Measurements from ENCODE around the gene WNT7B. TPM values are rescaled to one million over a fixed set of nuclear protein-coding genes. Genes with fewer than 3 reads are reported as not detected.

Gene WNT7B
- total and polyA plus RNA-seq, 2 experiments from 2014 or later: 0.10 TPM; not detected in 1

DNA sequence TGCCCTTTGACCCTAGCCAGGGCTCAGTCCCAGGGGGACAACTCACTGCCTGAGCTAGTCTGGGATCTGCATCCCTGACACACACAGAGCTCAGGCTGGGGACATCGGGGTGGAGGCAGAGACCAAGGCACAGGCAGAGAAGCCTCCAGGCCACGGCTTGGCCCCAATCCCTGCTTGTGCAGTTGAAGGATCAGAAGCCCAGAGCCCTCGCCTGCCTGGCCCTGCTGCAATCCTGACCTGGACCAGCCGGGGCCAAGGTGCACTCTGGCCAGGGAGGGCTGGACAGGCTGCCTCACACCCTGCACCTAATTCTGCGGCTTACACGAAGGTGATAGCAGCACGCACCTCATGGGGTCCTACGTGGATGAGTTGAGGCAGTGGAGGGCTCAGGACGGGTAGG is 34.6 kb downstream of the WNT7B start:
- Mint-ChIP-seq H3K4me1 (no peaks in the 10 kb centered on the region; the same call in 2 of the 3 replicates), H3K27ac (no peak overlapping the region), H3K36me3 (ENCODE audit: low read depth) (no peaks in the 10 kb centered on the region), H3K27me3 (ENCODE audit: insufficient read depth, low read depth, poor library complexity) (peaks cover 17% of the 10 kb centered on the region), H3K4me3 (no peak overlapping the region), H3K9me3 (no peaks in the 10 kb centered on the region; the same call in 2 of the 3 replicates)
- H4K20me1 ChIP-seq (replicated peaks; ENCODE audit: insufficient read depth): no peaks in the 10 kb centered on the region
- no peak overlapping the region for H3K4me3 ChIP-seq
- H2AFZ ChIP-seq: no peak overlapping the region
- H3K36me3 ChIP-seq (ENCODE audit: insufficient read depth): no peaks in the 10 kb centered on the region
- TF ChIP-seq EZH2 (IDR thresholded peaks at IDR 0.05; ENCODE audit: low read depth, unreplicated experiment) (no peak), POLR2AphosphoS5 (IDR thresholded peaks at IDR 0.05; ENCODE audit: low read depth) (no peak), EZH2phosphoT487 (IDR thresholded peaks at IDR 0.05; ENCODE audit: unreplicated experiment) (no peak), CREB1 (CRISPR knock-in tag; IDR thresholded peaks at IDR 0.05; ENCODE audit: low read depth) (no peak), NANOG (IDR thresholded peaks at IDR 0.05; ENCODE audit: borderline replicate concordance) (no peak), ZNF331 (CRISPR knock-in tag; IDR thresholded peaks at IDR 0.05; ENCODE audit: low read depth) (no peak), ZNF114 (CRISPR knock-in tag; IDR thresholded peaks at IDR 0.05) (no peak), JUNB (IDR thresholded peaks at IDR 0.05; ENCODE audit: unreplicated experiment) (no peak), STAT1 (IDR thresholded peaks at IDR 0.05; ENCODE audit: unreplicated experiment) (no peak)
- TF ChIP-seq, protein P1, sequence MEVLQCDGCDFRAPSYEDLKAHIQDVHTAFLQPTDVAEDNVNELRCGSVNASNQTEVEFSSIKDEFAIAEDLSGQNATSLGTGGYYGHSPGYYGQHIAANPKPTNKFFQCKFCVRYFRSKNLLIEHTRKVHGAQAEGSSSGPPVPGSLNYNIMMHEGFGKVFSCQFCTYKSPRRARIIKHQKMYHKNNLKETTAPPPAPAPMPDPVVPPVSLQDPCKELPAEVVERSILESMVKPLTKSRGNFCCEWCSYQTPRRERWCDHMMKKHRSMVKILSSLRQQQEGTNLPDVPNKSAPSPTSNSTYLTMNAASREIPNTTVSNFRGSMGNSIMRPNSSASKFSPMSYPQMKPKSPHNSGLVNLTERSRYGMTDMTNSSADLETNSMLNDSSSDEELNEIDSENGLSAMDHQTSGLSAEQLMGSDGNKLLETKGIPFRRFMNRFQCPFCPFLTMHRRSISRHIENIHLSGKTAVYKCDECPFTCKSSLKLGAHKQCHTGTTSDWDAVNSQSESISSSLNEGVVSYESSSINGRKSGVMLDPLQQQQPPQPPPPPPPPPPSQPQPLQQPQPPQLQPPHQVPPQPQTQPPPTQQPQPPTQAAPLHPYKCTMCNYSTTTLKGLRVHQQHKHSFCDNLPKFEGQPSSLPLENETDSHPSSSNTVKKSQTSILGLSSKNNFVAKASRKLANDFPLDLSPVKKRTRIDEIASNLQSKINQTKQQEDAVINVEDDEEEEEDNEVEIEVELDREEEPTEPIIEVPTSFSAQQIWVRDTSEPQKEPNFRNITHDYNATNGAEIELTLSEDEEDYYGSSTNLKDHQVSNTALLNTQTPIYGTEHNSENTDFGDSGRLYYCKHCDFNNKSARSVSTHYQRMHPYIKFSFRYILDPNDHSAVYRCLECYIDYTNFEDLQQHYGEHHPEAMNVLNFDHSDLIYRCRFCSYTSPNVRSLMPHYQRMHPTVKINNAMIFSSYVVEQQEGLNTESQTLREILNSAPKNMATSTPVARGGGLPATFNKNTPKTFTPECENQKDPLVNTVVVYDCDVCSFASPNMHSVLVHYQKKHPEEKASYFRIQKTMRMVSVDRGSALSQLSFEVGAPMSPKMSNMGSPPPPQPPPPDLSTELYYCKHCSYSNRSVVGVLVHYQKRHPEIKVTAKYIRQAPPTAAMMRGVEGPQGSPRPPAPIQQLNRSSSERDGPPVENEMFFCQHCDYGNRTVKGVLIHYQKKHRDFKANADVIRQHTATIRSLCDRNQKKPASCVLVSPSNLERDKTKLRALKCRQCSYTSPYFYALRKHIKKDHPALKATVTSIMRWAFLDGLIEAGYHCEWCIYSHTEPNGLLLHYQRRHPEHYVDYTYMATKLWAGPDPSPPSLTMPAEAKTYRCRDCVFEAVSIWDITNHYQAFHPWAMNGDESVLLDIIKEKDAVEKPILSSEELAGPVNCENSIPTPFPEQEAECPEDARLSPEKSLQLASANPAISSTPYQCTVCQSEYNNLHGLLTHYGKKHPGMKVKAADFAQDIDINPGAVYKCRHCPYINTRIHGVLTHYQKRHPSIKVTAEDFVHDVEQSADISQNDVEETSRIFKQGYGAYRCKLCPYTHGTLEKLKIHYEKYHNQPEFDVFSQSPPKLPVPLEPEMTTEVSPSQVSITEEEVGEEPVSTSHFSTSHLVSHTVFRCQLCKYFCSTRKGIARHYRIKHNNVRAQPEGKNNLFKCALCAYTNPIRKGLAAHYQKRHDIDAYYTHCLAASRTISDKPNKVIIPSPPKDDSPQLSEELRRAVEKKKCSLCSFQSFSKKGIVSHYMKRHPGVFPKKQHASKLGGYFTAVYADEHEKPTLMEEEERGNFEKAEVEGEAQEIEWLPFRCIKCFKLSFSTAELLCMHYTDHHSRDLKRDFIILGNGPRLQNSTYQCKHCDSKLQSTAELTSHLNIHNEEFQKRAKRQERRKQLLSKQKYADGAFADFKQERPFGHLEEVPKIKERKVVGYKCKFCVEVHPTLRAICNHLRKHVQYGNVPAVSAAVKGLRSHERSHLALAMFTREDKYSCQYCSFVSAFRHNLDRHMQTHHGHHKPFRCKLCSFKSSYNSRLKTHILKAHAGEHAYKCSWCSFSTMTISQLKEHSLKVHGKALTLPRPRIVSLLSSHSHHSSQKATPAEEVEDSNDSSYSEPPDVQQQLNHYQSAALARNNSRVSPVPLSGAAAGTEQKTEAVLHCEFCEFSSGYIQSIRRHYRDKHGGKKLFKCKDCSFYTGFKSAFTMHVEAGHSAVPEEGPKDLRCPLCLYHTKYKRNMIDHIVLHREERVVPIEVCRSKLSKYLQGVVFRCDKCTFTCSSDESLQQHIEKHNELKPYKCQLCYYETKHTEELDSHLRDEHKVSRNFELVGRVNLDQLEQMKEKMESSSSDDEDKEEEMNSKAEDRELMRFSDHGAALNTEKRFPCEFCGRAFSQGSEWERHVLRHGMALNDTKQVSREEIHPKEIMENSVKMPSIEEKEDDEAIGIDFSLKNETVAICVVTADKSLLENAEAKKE (CRISPR knock-in tag; IDR thresholded peaks at IDR 0.05): no peak
- TF ChIP-seq, protein P2, sequence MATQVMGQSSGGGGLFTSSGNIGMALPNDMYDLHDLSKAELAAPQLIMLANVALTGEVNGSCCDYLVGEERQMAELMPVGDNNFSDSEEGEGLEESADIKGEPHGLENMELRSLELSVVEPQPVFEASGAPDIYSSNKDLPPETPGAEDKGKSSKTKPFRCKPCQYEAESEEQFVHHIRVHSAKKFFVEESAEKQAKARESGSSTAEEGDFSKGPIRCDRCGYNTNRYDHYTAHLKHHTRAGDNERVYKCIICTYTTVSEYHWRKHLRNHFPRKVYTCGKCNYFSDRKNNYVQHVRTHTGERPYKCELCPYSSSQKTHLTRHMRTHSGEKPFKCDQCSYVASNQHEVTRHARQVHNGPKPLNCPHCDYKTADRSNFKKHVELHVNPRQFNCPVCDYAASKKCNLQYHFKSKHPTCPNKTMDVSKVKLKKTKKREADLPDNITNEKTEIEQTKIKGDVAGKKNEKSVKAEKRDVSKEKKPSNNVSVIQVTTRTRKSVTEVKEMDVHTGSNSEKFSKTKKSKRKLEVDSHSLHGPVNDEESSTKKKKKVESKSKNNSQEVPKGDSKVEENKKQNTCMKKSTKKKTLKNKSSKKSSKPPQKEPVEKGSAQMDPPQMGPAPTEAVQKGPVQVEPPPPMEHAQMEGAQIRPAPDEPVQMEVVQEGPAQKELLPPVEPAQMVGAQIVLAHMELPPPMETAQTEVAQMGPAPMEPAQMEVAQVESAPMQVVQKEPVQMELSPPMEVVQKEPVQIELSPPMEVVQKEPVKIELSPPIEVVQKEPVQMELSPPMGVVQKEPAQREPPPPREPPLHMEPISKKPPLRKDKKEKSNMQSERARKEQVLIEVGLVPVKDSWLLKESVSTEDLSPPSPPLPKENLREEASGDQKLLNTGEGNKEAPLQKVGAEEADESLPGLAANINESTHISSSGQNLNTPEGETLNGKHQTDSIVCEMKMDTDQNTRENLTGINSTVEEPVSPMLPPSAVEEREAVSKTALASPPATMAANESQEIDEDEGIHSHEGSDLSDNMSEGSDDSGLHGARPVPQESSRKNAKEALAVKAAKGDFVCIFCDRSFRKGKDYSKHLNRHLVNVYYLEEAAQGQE (IDR thresholded peaks at IDR 0.05; ENCODE audit: unreplicated experiment): no peak
- TF ChIP-seq, protein P3, sequence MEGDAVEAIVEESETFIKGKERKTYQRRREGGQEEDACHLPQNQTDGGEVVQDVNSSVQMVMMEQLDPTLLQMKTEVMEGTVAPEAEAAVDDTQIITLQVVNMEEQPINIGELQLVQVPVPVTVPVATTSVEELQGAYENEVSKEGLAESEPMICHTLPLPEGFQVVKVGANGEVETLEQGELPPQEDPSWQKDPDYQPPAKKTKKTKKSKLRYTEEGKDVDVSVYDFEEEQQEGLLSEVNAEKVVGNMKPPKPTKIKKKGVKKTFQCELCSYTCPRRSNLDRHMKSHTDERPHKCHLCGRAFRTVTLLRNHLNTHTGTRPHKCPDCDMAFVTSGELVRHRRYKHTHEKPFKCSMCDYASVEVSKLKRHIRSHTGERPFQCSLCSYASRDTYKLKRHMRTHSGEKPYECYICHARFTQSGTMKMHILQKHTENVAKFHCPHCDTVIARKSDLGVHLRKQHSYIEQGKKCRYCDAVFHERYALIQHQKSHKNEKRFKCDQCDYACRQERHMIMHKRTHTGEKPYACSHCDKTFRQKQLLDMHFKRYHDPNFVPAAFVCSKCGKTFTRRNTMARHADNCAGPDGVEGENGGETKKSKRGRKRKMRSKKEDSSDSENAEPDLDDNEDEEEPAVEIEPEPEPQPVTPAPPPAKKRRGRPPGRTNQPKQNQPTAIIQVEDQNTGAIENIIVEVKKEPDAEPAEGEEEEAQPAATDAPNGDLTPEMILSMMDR (conservative IDR thresholded peaks at IDR 0.05; ENCODE audit: low read depth in 2 of 2): no peak
- TF ChIP-seq, protein P4, sequence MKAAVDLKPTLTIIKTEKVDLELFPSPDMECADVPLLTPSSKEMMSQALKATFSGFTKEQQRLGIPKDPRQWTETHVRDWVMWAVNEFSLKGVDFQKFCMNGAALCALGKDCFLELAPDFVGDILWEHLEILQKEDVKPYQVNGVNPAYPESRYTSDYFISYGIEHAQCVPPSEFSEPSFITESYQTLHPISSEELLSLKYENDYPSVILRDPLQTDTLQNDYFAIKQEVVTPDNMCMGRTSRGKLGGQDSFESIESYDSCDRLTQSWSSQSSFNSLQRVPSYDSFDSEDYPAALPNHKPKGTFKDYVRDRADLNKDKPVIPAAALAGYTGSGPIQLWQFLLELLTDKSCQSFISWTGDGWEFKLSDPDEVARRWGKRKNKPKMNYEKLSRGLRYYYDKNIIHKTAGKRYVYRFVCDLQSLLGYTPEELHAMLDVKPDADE (IDR thresholded peaks at IDR 0.05): no peak
- no peaks in the 10 kb centered on the region for H3K27me3 ChIP-seq (ENCODE audit: insufficient read depth)
- H3K27ac ChIP-seq (ENCODE audit: low read depth): no peak overlapping the region
- H3K79me2 ChIP-seq (replicated peaks; ENCODE audit: insufficient read depth): no peaks in the 10 kb centered on the region
- ATAC-seq (no peak; the same call in 2 of the 3 replicates), DNase-seq (ENCODE audit: low spot score) (no peak)
- no peaks in the 10 kb centered on the region for H3F3A ChIP-seq (replicated peaks; ENCODE audit: low read depth)
- no peak overlapping the region for H3K4me2 ChIP-seq
- H3K4me1 ChIP-seq (ENCODE audit: insufficient read depth): no peaks in the 10 kb centered on the region
- H3K9me2 ChIP-seq (ENCODE audit: insufficient read depth): no peaks in the 10 kb centered on the region

All from GM23338 (cell line).